Fibroblast of villous mesenchyme (primary cell): ENCODE data around the gene NCKAP5. TPM values are rescaled to one million over a fixed set of nuclear protein-coding genes. Genes with fewer than 3 reads are reported as not detected.

Source experiments
- DNase-seq: peaks from one replicate; pipeline ENCODE4 v3.0.0-alpha.2; 2010; ENCODE audit warnings: low read depth
- H3K4me3 ChIP-seq: 2 replicates; pipeline ENCODE4 v1.5.1; 2011; ENCODE audit warnings: low read depth, mild to moderate bottlenecking, low read length
- CTCF ChIP-seq: IDR thresholded peaks from 2 replicates; pipeline ENCODE4 v1.5.1; 2012; ENCODE audit warnings: low read depth, mild to moderate bottlenecking, low read length; ENCODE audit not compliant: insufficient read depth
- total RNA-seq: library from RNA; depleted of rRNA; stranded (reverse); fragments of >200 nt; gene quantifications from 2 replicates; pipeline ENCODE4 v1.2.3, GENCODE V29; 2012

NCKAP5 gene
- total RNA-seq, 1 donor: 47.9 TPM

- TF ChIP-seq CTCF: no peak
- no peak overlapping the region for H3K4me3 ChIP-seq
- no peak for DNase-seq
Measured at GRCh38 chr2:133437492-133437891, 130.8 kb downstream of the NCKAP5 start.

- no peak for DNase-seq
- no peak for TF ChIP-seq CTCF
- H3K4me3 ChIP-seq: no peak overlapping the region
Measured at GRCh38 chr2:133434959-133435668, 133.1 kb downstream of the NCKAP5 start.

- DNase-seq: no peak
Measured at GRCh38 chr2:133433455-133434451, 134.5 kb downstream of the NCKAP5 start.

GRCh38 chr2:133432778-133433177 is 135.5 kb downstream of the NCKAP5 start:
- DNase-seq: no peak
- H3K4me3 ChIP-seq: no peak overlapping the region
- TF ChIP-seq CTCF: no peak

More at GRCh38 chr2:133433455-133434451, 134.5 kb downstream of the NCKAP5 start:
- no peak overlapping the region for H3K4me3 ChIP-seq
- TF ChIP-seq CTCF: no peak

- DNase-seq: peak; percentile 24
- TF ChIP-seq CTCF: no peak
- no peak overlapping the region for H3K4me3 ChIP-seq
Measured at GRCh38 chr2:133431289-133431688, 137.0 kb downstream of the NCKAP5 start.

GRCh38 chr2:133426791-133427190 is 141.5 kb downstream of the NCKAP5 start:
- no peak for TF ChIP-seq CTCF
- no peak for DNase-seq
- H3K4me3 ChIP-seq: no peak overlapping the region
